ENCODE data around the gene RXRA. TPM values are rescaled to one million over a fixed set of nuclear protein-coding genes. Genes with fewer than 3 reads are reported as not detected.

RXRA gene
- total RNA-seq, 1 experiment from 2014 or later: 29.9 TPM

- Histone ChIP-seq H4K91ac (ENCODE audit: insufficient read length, low read depth, low read length) (no peak overlapping the region), H3K56ac (ENCODE audit: insufficient read length, low read depth, low read length) (no peak overlapping the region), H4K20me1 (ENCODE audit: control insufficient read depth, insufficient read depth, insufficient read length) (no peaks in the 10 kb centered on the region), H3K18ac (ENCODE audit: insufficient read length, low read depth, low read length) (no peak overlapping the region), H3K4me2 (ENCODE audit: insufficient read depth, insufficient read length, low read length) (no peak overlapping the region), H3K14ac (ENCODE audit: insufficient read depth, low read length) (no peak overlapping the region), H3K27ac (ENCODE audit: insufficient read length, low read depth, low read length) (no peak overlapping the region), H3K27me3 (ENCODE audit: insufficient read depth, low read length) (no peaks in the 10 kb centered on the region), H4K5ac (ENCODE audit: insufficient read length, low read depth, low read length) (no peak overlapping the region), H2BK12ac (ENCODE audit: insufficient read length, low read depth, low read length) (no peak overlapping the region), H3K79me1 (ENCODE audit: insufficient read depth, low read depth, low read length, poor library complexity, severe bottlenecking) (no peaks in the 10 kb centered on the region), H4K8ac (replicated peaks; ENCODE audit: insufficient read length, low read depth, low read length) (no peak overlapping the region), H2BK120ac (ENCODE audit: low read depth, low read length, poor library complexity, severe bottlenecking) (no peak overlapping the region), H2BK5ac (ENCODE audit: insufficient read length, low read length) (no peak overlapping the region), H2AFZ (ENCODE audit: low read length) (no peak overlapping the region), H3K9me3 (ENCODE audit: control insufficient read depth, low read depth, low read length) (no peaks in the 10 kb centered on the region), H3K4ac (ENCODE audit: low read depth, low read length) (no peak overlapping the region), H2AK5ac (ENCODE audit: insufficient read length, low read length) (no peak overlapping the region), H3K4me1 (ENCODE audit: insufficient read depth, low read length) (no peaks in the 10 kb centered on the region), H2BK15ac (ENCODE audit: low read depth, low read length) (no peak overlapping the region), H2BK20ac (ENCODE audit: low read depth, low read length, poor library complexity, severe bottlenecking) (no peak overlapping the region), H3K9ac (ENCODE audit: extremely low read depth, insufficient read length, low read length) (no peak overlapping the region), H3T11ph (ENCODE audit: low read length) (no peak overlapping the region), H3K79me2 (ENCODE audit: insufficient read depth, low read length) (no peaks in the 10 kb centered on the region), H3K23me2 (ENCODE audit: insufficient read length, low read depth, low read length, poor library complexity, severe bottlenecking) (no peaks in the 10 kb centered on the region), H3K23ac (ENCODE audit: insufficient read length, low read depth, low read length) (no peak overlapping the region)
- no peaks in the 10 kb centered on the region for H3K36me3 Mint-ChIP-seq (ENCODE audit: insufficient read depth in 1 of 3, low read depth in 3 of 3)
- no peak overlapping the region for H3K4me3 Mint-ChIP-seq
- TF ChIP-seq CTCF (conservative IDR thresholded peaks at IDR 0.05): no peak
- peaks cover 8% of the 10 kb centered on the region for H3K27me3 Mint-ChIP-seq (ENCODE audit: low read depth)
- H3K27ac Mint-ChIP-seq: no peak overlapping the region
- H3K4me1 Mint-ChIP-seq: no peaks in the 10 kb centered on the region
- no CpG with 5 or more reads among the region's 7 CpGs for WGBS (ENCODE audit: extremely low coverage, insufficient read length, low lambda C conversion rate)
- no peaks in the 10 kb centered on the region for H3K9me3 Mint-ChIP-seq
- DNase-seq: no peak
Measured at GRCh38 chr9:134302130-134302817, 24.0 kb upstream of the RXRA start.
